Measurements from ENCODE around the gene MBD3L5. TPM values are rescaled to one million over a fixed set of nuclear protein-coding genes. Genes with fewer than 3 reads are reported as not detected.
"Not testable (repeated sequence)": the region's sequence is repeated elsewhere in the genome, so short reads cannot be mapped to it uniquely, and the experiment has no call there.

The MBD3L5 gene
- total RNA-seq, 1 experiment from 2014 or later, result not detected

DNA sequence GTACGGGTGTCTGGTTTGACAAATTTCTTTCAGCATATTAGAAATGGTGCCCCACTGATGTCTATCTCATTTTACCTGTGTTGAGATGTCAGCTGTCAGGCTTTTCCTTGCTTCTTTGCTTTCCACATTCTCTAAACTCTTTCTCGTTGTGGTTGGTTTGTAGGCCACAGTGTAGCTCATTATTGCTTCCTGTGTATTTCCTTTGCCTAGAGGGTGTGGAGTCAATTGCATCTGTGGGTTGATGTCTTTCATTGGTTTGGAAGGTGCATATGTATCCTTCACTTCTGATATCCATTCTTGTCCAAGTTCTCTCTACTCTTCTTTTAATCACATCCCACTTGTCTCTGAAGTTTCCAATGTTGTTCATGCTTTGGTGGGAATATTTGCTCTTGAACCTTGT is 11.2 kb downstream of the MBD3L5 start:
- H3K27ac ChIP-seq (ENCODE audit: insufficient read length, low read depth, low read length); H3K79me2 ChIP-seq (ENCODE audit: insufficient read depth, low read length); H4K91ac ChIP-seq (ENCODE audit: insufficient read length, low read depth, low read length); H2AK5ac ChIP-seq (ENCODE audit: insufficient read length, low read length); H3K4me1 ChIP-seq (ENCODE audit: insufficient read depth, low read length); H3K27me3 ChIP-seq (ENCODE audit: insufficient read depth, low read length); H3K9ac ChIP-seq (ENCODE audit: extremely low read depth, insufficient read length, low read length); H2BK15ac ChIP-seq (ENCODE audit: low read depth, low read length); H3K4ac ChIP-seq (ENCODE audit: low read depth, low read length); H3K23ac ChIP-seq (ENCODE audit: insufficient read length, low read depth, low read length); H3K27me3 Mint-ChIP-seq (ENCODE audit: low read depth); H2BK120ac ChIP-seq (ENCODE audit: low read depth, low read length, poor library complexity, severe bottlenecking); H2BK20ac ChIP-seq (ENCODE audit: low read depth, low read length, poor library complexity, severe bottlenecking); H3K9me3 ChIP-seq (ENCODE audit: control insufficient read depth, low read depth, low read length); H4K20me1 ChIP-seq (ENCODE audit: control insufficient read depth, insufficient read depth, insufficient read length); H3K9me3 Mint-ChIP-seq; H2AFZ ChIP-seq (ENCODE audit: low read length); H2BK5ac ChIP-seq (ENCODE audit: insufficient read length, low read length); H3K4me1 Mint-ChIP-seq; H3K14ac ChIP-seq (ENCODE audit: insufficient read depth, low read length); H3K23me2 ChIP-seq (ENCODE audit: insufficient read length, low read depth, low read length, poor library complexity, severe bottlenecking); H3T11ph ChIP-seq (ENCODE audit: low read length); H4K8ac ChIP-seq (replicated peaks; ENCODE audit: insufficient read length, low read depth, low read length); H3K36me3 Mint-ChIP-seq (ENCODE audit: insufficient read depth in 1 of 3, low read depth in 3 of 3); H2BK12ac ChIP-seq (ENCODE audit: insufficient read length, low read depth, low read length); H3K79me1 ChIP-seq (ENCODE audit: insufficient read depth, low read depth, low read length, poor library complexity, severe bottlenecking); DNase-seq; H3K27ac Mint-ChIP-seq; H3K18ac ChIP-seq (ENCODE audit: insufficient read length, low read depth, low read length); H3K4me3 Mint-ChIP-seq; H3K4me2 ChIP-seq (ENCODE audit: insufficient read depth, insufficient read length, low read length); H3K56ac ChIP-seq (ENCODE audit: insufficient read length, low read depth, low read length); H4K5ac ChIP-seq (ENCODE audit: insufficient read length, low read depth, low read length): not testable (repeated sequence)
- WGBS (ENCODE audit: extremely low coverage, insufficient read length, low lambda C conversion rate), result no CpG with 5 or more reads among the region's 2 CpGs

DNA sequence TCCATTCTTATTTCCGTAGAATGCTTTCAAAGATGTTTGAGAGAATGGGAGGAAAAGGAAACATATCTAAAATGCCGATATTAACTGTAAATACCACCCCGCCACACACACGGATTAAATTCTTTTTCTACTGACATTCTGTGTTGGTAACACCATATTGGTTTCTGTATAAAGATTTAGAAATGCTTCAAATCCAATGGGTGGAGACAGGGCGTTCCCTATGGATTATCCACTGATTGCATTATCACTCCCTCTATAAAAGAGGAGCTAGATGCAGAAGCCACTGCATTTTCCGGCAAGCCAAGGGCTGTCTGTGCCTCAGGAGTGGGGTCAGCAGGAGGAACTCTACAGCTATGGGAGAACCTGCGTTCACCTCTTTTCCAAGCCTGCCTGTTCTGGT is 18.6 kb downstream of the MBD3L5 start, which contains the start of gene MBD3L2:
Gene MBD3L2, plus strand, starts transcription at position 301 of the 400 bp plus-strand sequence. Its CDS starts 53 bp downstream, at position 354.
- H3K9ac ChIP-seq (ENCODE audit: extremely low read depth, insufficient read length, low read length); H3K9me3 ChIP-seq (ENCODE audit: control insufficient read depth, low read depth, low read length); H3T11ph ChIP-seq (ENCODE audit: low read length); H3K4me2 ChIP-seq (ENCODE audit: insufficient read depth, insufficient read length, low read length); H4K8ac ChIP-seq (replicated peaks; ENCODE audit: insufficient read length, low read depth, low read length); H3K36me3 Mint-ChIP-seq (ENCODE audit: insufficient read depth in 1 of 3, low read depth in 3 of 3); H3K14ac ChIP-seq (ENCODE audit: insufficient read depth, low read length); H4K20me1 ChIP-seq (ENCODE audit: control insufficient read depth, insufficient read depth, insufficient read length); DNase-seq; H2AFZ ChIP-seq (ENCODE audit: low read length); H3K9me3 Mint-ChIP-seq; H2BK120ac ChIP-seq (ENCODE audit: low read depth, low read length, poor library complexity, severe bottlenecking); H3K4ac ChIP-seq (ENCODE audit: low read depth, low read length); H2BK12ac ChIP-seq (ENCODE audit: insufficient read length, low read depth, low read length); H3K27me3 Mint-ChIP-seq (ENCODE audit: low read depth); H3K79me1 ChIP-seq (ENCODE audit: insufficient read depth, low read depth, low read length, poor library complexity, severe bottlenecking); H3K79me2 ChIP-seq (ENCODE audit: insufficient read depth, low read length); H3K56ac ChIP-seq (ENCODE audit: insufficient read length, low read depth, low read length); H3K27ac ChIP-seq (ENCODE audit: insufficient read length, low read depth, low read length); H3K4me1 ChIP-seq (ENCODE audit: insufficient read depth, low read length); H3K23me2 ChIP-seq (ENCODE audit: insufficient read length, low read depth, low read length, poor library complexity, severe bottlenecking); H3K27ac Mint-ChIP-seq; H3K18ac ChIP-seq (ENCODE audit: insufficient read length, low read depth, low read length); H2AK5ac ChIP-seq (ENCODE audit: insufficient read length, low read length); H2BK15ac ChIP-seq (ENCODE audit: low read depth, low read length); H3K23ac ChIP-seq (ENCODE audit: insufficient read length, low read depth, low read length); H2BK5ac ChIP-seq (ENCODE audit: insufficient read length, low read length); H2BK20ac ChIP-seq (ENCODE audit: low read depth, low read length, poor library complexity, severe bottlenecking); H3K4me1 Mint-ChIP-seq; H4K5ac ChIP-seq (ENCODE audit: insufficient read length, low read depth, low read length); H3K4me3 Mint-ChIP-seq; H4K91ac ChIP-seq (ENCODE audit: insufficient read length, low read depth, low read length); H3K27me3 ChIP-seq (ENCODE audit: insufficient read depth, low read length): not testable (repeated sequence)
- no CpG with 5 or more reads among the region's 7 CpGs for WGBS (ENCODE audit: extremely low coverage, insufficient read length, low lambda C conversion rate)

Measured in H9 (cell line).